Lower leg skin (tissue), 4 donors: ENCODE measurements around the gene TAF15. TPM values are rescaled to one million over a fixed set of nuclear protein-coding genes. Genes with fewer than 3 reads are reported as not detected.

ENCODE experiments used
- DNase-seq, 2 donors: peaks; one replicate each; pipeline ENCODE4 v3.0.0-alpha.2; 2019; ENCODE audit warnings: low spot score in 2 of 2
- H3K4me3 ChIP-seq: fragments of 200-600 bp; sonication (generic); 2 replicates; pipeline ENCODE4 v1.5.1; 2017; ENCODE audit warnings: mild to moderate bottlenecking, low read depth; ENCODE audit not compliant: poor library complexity, severe bottlenecking
- POLR2A ChIP-seq, 2 donors: fragments of 450-650 bp; IDR thresholded peaks; one replicate each; pipeline ENCODE4 v1.6.1; 2016 to 2017; ENCODE audit warnings: antibody characterized with exemption in 2 of 2, mild to moderate bottlenecking in 1 of 2, moderate library complexity in 1 of 2
- WGBS, 2 donors: methylation state at CpG; one replicate each; pipeline ENCODE4 v1.1.5; 2018; 5-methylcytosine and 5-hydroxymethylcytosine counted together
- intact Hi-C: fragments of 100-400 bp; cut with DNase I; formaldehyde crosslinking; loops from one replicate; pipeline ENCODE4 v1.15.0; 2023; ENCODE audit warnings: low total_unique reads
- total RNA-seq, 4 donors: library from RNA; depleted of rRNA; stranded (reverse); fragments of >200 nt; gene quantifications; one replicate each; pipeline ENCODE4 v1.1.0, GENCODE V29; 2016
- TF ChIP-seq, protein P1 (sequence below), 3 donors: fragments of 450-650 bp; IDR thresholded peaks; one replicate each; pipeline ENCODE4 v1.5.1; 2016; ENCODE audit warnings: antibody characterized with exemption in 3 of 3, mild to moderate bottlenecking in 3 of 3, moderate library complexity in 2 of 3

The TAF15 gene
- total RNA-seq, 4 donors from 2014 or later: 39.0 to 79.0 (median 60.0) TPM

DNA sequence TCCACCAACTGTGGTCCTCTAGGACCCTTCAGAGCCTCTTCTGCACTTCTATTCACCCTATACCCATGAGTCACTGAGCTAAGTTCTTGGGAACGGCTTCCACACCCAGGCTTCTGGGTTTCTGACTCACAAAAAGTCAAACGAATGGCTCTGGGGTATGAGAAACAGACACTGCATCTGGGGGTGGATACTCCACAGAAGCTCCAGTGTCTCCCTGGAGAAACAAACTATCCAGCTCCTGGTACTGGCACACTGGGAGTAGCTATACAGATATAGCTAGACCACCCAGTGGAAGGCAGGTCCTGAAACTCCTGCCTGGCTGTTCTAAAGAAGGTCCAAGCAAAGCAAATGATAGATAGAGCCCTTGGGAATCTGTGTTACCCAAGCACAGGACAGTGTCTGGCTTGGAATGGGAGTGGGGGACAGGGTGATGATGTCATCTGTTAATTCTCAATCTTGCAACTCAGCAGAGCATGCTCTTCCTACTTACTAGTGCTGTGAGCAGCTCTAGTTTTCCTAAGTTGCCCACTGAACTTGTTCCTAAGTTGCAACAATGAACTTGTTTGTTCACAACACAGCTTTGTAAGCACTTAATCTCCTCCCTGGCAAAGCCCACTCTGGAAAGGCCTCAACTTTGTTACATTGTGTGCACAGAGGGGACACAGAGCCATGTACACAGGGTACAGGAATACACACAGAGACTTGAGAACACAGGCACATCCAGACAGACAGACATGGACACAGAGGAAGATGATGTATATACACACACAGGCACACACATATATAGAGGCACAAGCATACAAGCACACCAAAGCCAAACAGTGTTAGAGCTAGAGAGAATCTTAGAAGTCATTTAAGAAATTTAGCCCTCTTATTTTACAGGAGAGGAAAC, 20.6 kb upstream of the TAF15 start:
- 13 to 27% methylated on average over 2 of the region's 2 CpGs for WGBS, 2 donors
- DNase-seq: peak; percentile 39 to 68
- H3K4me3 ChIP-seq: no peak overlapping the region
- intact Hi-C loops: no loop called here
- TF ChIP-seq POLR2A (IDR thresholded peaks at IDR 0.05): no peak
- TF ChIP-seq, protein P1, sequence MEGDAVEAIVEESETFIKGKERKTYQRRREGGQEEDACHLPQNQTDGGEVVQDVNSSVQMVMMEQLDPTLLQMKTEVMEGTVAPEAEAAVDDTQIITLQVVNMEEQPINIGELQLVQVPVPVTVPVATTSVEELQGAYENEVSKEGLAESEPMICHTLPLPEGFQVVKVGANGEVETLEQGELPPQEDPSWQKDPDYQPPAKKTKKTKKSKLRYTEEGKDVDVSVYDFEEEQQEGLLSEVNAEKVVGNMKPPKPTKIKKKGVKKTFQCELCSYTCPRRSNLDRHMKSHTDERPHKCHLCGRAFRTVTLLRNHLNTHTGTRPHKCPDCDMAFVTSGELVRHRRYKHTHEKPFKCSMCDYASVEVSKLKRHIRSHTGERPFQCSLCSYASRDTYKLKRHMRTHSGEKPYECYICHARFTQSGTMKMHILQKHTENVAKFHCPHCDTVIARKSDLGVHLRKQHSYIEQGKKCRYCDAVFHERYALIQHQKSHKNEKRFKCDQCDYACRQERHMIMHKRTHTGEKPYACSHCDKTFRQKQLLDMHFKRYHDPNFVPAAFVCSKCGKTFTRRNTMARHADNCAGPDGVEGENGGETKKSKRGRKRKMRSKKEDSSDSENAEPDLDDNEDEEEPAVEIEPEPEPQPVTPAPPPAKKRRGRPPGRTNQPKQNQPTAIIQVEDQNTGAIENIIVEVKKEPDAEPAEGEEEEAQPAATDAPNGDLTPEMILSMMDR (IDR thresholded peaks at IDR 0.05): no peak

- WGBS, 2 donors: 65 to 69% methylated on average over 3 of the region's 3 CpGs
- DNase-seq: peak in 1 of 2 donors; percentile 64
- intact Hi-C loops: no loop called here
Observed at GRCh38 chr17:35790841-35791240, 18.4 kb upstream of the TAF15 start.

DNA sequence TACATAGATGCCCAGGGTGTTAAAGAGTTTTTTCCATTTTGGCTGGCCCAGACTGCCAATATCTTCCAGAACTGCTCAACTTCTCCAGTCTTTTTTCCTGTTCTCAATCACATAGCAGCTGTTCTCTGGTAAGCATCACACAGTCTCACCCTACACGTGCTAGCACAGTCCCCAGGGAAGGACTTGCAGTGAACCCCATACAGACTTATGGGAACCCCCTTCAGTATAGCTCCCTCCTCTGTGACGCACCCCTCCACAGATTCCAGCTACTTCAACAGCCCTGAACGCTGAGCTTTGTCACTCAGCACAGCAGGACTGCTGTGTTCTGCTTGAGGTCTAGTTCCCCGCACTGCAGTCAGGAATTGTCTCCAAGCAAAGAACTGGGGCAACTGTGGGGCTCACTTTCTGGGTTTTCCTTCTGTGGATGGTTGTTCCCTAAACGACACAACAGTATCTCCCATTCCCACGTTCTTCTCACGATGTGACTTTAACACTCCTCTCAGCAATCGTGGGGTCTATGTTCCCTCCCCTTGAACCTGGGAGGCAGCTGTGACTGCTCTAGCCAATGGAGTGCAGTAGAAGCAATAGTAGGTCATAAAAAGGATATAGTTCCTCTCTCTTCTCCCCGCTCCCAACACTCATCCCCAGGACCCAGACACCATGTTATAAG, 17.5 kb upstream of the TAF15 start:
- DNase-seq: peak in 1 of 2 donors; percentile 52
- no peak overlapping the region for H3K4me3 ChIP-seq
- WGBS, 2 donors: 45 to 48% methylated on average over 9 of the region's 9 CpGs
- intact Hi-C loops: no loop called here
- TF ChIP-seq POLR2A (IDR thresholded peaks at IDR 0.05): no peak

More at GRCh38 chr17:35790841-35791240, 18.4 kb upstream of the TAF15 start:
- TF ChIP-seq, protein P1 (IDR thresholded peaks at IDR 0.05): no peak
- TF ChIP-seq POLR2A (IDR thresholded peaks at IDR 0.05): no peak
- H3K4me3 ChIP-seq: no peak overlapping the region

DNA sequence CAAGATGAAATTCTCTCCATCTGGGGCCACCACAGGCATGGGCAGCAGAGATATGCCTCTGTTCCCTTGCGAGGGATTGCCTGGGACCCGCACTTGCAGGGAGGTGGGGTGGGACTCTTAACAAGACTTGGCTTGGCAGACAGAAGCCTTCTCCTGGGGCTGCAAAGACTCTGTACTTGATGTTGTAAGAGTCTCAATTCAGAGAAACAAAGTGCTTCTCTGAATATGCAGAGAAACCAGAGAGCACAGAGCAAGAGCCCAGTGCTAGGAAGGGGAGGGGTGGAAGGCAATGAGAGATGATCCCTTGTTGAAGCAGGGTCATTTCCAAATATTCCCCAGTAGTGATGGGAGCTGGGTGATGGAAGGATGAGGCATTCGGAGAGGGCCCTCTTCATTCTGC, 16.0 kb upstream of the TAF15 start:
- H3K4me3 ChIP-seq: no peak overlapping the region
- WGBS, 2 donors: 47 to 53% methylated on average over 3 of the region's 3 CpGs
- intact Hi-C loops: no loop called here
- DNase-seq: peak in 1 of 2 donors; percentile 68
- TF ChIP-seq, protein P1 (IDR thresholded peaks at IDR 0.05): no peak
- TF ChIP-seq POLR2A (IDR thresholded peaks at IDR 0.05): no peak

DNA sequence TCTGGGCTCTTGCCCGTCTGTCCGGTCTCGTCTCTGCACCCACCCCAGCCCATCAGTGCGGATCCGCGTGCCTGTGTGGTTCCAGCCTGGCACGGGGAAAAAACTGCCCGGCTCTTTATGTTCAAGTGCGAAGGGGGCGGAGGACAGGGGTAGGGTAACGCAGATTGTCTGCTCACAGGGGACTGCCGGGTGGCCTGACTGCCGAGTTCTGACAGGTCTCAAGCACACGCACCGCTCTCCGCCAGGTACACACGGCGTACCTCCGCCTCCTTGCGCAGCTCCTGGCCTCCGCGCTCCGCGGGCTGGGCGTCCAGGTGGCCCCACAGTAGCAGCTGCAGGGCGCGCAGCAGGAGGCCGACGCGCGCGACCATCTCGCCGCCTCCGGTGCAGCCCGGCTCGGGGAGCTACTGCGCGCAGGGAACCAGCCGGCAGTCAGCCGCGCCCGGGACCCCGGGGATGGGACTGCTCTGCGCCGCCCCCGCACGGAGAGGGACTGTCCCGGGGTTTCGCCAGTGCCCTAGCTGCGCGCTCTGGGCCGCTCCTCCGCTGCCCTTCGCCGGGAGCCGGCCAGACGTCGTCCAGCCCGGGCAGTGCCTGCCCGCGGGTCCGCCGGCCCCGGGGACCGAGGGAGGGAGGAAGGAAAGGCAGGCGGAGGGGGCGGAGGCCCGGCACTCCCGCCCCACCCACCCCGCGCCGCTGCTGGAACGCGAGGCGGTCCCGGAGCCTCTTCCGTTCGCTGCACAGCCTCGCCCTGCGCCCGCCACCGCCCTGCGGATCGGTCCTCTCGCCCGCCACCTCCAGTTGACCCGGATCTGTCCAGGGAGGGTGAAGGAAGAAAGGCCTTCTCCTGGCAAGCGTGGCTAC, 14.0 kb upstream of the TAF15 start, which contains the start of gene MMP28:
TSS of gene MMP28 (minus strand) at position 635 of the 864 bp plus-strand sequence. CDS start at position 371, 264 bp downstream.
- intact Hi-C loops: no loop called here
- DNase-seq: peak in 1 of 2 donors; percentile 88
- TF ChIP-seq, protein P1 (IDR thresholded peaks at IDR 0.05): no peak
- TF ChIP-seq POLR2A (IDR thresholded peaks at IDR 0.05): no peak
- H3K4me3 ChIP-seq: peak within 1 kb of the TSS; percentile 44
- WGBS, 2 donors: 1% methylated on average over 36 to 42 of the region's 89 CpGs
